ENCODE data around the gene RBL2. TPM values are rescaled to one million over a fixed set of nuclear protein-coding genes. Genes with fewer than 3 reads are reported as not detected.
A peak's percentile ranks its signal among the peaks of the same experiment; 100 is the strongest.

The RBL2 gene
- total RNA-seq, 4 donors from 2014 or later: 31.8 to 88.1 (median 45.3) TPM

GRCh38 chr16:53495325-53495724 lies 61.1 kb downstream of the RBL2 start:
- H3K27me3 ChIP-seq: no peaks in the 10 kb centered on the region
- peaks cover 0 to 4% (median 0%) of the 10 kb centered on the region in 3 donors for H3K4me1 ChIP-seq
- no peak for DNase-seq
- 80 to 86% methylated on average over 4 of the region's 4 CpGs for WGBS, 2 donors
- intact Hi-C loops (cut with DNase I): no loop called here
- TF ChIP-seq POLR2A (IDR thresholded peaks at IDR 0.05) (no peak), CTCF (IDR thresholded peaks at IDR 0.05) (no peak)
- H3K4me3 ChIP-seq: no peak overlapping the region
- peaks cover 13 to 97% (median 54%) of the 10 kb centered on the region in 3 donors for H3K36me3 ChIP-seq
- no peaks in the 10 kb centered on the region for H3K9me3 ChIP-seq
- no peak overlapping the region for H3K27ac ChIP-seq

- Histone ChIP-seq H3K4me1 (peaks cover 12 to 34% (median 15%) of the 10 kb centered on the region in 3 donors), H3K36me3 (peaks cover 13 to 60% (median 37%) of the 10 kb centered on the region in 3 donors), H3K27ac (no peak overlapping the region), H3K4me3 (no peak overlapping the region), H3K27me3 (no peaks in the 10 kb centered on the region), H3K9me3 (no peaks in the 10 kb centered on the region)
- 75 to 79% methylated on average over 4 of the region's 4 CpGs for WGBS, 2 donors
- no peak for DNase-seq
- intact Hi-C loops (cut with DNase I): no loop called here
- TF ChIP-seq CTCF (IDR thresholded peaks at IDR 0.05): no peak
- TF ChIP-seq POLR2A (IDR thresholded peaks at IDR 0.05): no peak
Measured at GRCh38 chr16:53498984-53499383, 64.7 kb downstream of the RBL2 start.

GRCh38 chr16:53501216-53501859 lies 67.1 kb downstream of the RBL2 start:
- H3K4me1 ChIP-seq: peaks cover 20 to 45% (median 20%) of the 10 kb centered on the region in 3 donors
- H3K9me3 ChIP-seq: no peaks in the 10 kb centered on the region
- WGBS, 2 donors: 27 to 42% methylated on average over 9 of the region's 9 CpGs
- H3K27ac ChIP-seq: peak overlapping the region in 3 of 4 donors; percentile 40 to 99 (median 92)
- no peak for TF ChIP-seq CTCF (IDR thresholded peaks at IDR 0.05)
- no peak for TF ChIP-seq POLR2A (IDR thresholded peaks at IDR 0.05)
- H3K27me3 ChIP-seq: no peaks in the 10 kb centered on the region
- peak overlapping the region in 3 of 4 donors; percentile 75 to 98 (median 98) for H3K4me3 ChIP-seq
- H3K36me3 ChIP-seq: peaks cover 0 to 37% (median 13%) of the 10 kb centered on the region in 3 donors
- intact Hi-C loops (cut with DNase I): loop anchor here (10.0 kb wide), 2 partner anchors 67 to 437 kb away; partner anchors contain the start of gene RBL2
- DNase-seq: no peak

- 1% methylated on average over 19 to 23 of the region's 76 CpGs for WGBS, 2 donors
- peaks cover 20 to 45% (median 20%) of the 10 kb centered on the region in 3 donors for H3K4me1 ChIP-seq
- no peaks in the 10 kb centered on the region for H3K9me3 ChIP-seq
- DNase-seq: no peak
- TF ChIP-seq POLR2A (IDR thresholded peaks at IDR 0.05) (peak in 2 of 4 donors; percentile 43 to 46), CTCF (IDR thresholded peaks at IDR 0.05) (peak in 1 of 6 experiments; percentile 24)
- H3K36me3 ChIP-seq: peaks cover 0 to 24% (median 4%) of the 10 kb centered on the region in 3 donors
- intact Hi-C loops (cut with DNase I): loop anchor here (10.0 kb wide), 2 partner anchors 68 to 438 kb away; partner anchors contain the start of gene RBL2
- H3K27me3 ChIP-seq: no peaks in the 10 kb centered on the region
- peak within 1 kb of the TSS; percentile 63 to 98 (median 86) for H3K4me3 ChIP-seq
- peak within 1 kb of the TSS; percentile 92 to 99 (median 98) for H3K27ac ChIP-seq
Measured at GRCh38 chr16:53502331-53503269, 68.3 kb downstream of the RBL2 start, which contains the start of gene AKTIP. TSS of gene AKTIP (minus strand) at chr16:53503209. CDS start at chr16:53500259, 2,950 bp downstream.
